ENCODE measurements around the gene LRRC7.
"Not testable (repeated sequence)": the region's sequence is repeated elsewhere in the genome, so short reads cannot be mapped to it uniquely, and the experiment has no call there.

Gene LRRC7

GRCh38 chr1:69911301-69911801 lies 343.6 kb downstream of the LRRC7 start:
- no peak for DNase-seq

- no peak for DNase-seq
These were observed 346.3 kb downstream of the LRRC7 start for GRCh38 chr1:69913977-69914376.

GRCh38 chr1:69914976-69915765 lies 347.4 kb downstream of the LRRC7 start:
- no peak for DNase-seq

GRCh38 chr1:69919129-69919921 lies 351.6 kb downstream of the LRRC7 start:
- no peak for DNase-seq

GRCh38 chr1:69919922-69920273 lies 352.2 kb downstream of the LRRC7 start:
- DNase-seq, result no peak

GRCh38 chr1:69920426-69920825 lies 352.7 kb downstream of the LRRC7 start:
- no peak for DNase-seq

GRCh38 chr1:69921486-69921885 lies 353.8 kb downstream of the LRRC7 start:
- no peak for DNase-seq

- not testable (repeated sequence) for DNase-seq
These were observed 360.5 kb downstream of the LRRC7 start for GRCh38 chr1:69928234-69928633.

- DNase-seq, result no peak
These were observed 361.8 kb downstream of the LRRC7 start for GRCh38 chr1:69929308-69930057.

DNA sequence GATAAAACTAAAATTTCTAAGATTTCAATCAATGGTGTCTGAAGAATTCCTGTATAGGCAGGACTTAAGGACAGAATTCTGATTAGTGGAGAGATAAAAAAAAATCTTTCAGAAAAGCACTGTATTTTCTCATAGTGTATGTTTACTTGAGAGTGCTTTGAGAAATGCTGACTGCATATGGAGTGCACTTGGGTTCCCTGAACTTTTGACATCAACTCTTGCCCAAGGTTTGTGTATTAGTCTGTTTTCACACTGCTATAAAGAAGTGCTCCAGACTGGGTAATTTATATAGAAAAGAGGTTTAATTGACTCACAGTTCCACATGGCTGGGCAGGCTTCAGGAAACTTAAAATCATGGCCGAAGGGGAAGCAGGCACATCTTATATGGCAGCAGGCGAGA lies 362.7 kb downstream of the LRRC7 start:
- DNase-seq, result no peak

DNA sequence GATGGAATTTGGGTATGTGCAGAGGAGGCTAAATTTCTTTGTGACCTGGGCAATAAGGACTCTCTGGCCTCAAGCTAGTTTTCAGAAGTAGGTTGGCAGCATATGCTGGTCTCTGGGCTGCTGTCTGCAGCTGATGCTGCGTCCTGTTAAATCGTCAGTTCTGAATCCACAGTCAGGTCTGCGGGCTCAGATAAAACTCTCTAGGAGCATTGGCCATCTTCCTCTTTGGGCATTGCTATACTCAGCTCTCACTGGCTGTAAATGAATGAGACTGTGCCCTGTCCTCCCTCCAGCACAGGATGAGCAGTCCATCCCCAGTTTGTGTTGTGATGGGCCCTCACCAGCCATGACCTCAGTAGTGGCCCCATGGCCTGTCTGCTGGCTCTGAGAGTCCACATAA lies 365.0 kb downstream of the LRRC7 start:
- no peak for DNase-seq

GRCh38 chr1:69940231-69940630 lies 372.5 kb downstream of the LRRC7 start:
- DNase-seq, result no peak

DNA sequence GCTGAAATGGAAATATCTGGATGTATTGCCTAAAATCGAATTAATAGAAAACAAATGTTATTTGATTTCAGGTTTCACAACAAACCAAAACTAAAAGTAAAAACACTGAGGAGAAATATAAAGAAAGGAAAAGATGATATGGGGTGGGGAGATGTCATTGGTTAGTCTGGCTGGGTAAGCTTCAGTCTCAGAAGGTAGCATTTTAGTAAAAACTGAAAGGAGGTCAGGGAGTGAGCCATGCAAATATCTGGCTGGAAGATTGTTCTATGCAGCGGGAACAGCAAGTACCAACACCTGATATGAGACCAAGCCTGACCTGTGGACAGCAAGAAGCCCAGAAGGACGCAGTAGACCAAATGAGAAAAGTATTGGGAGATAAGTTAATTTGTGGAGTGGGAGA lies 373.1 kb downstream of the LRRC7 start:
- no peak for DNase-seq

GRCh38 chr1:69943030-69943429 lies 375.3 kb downstream of the LRRC7 start:
- DNase-seq, result no peak

DNA sequence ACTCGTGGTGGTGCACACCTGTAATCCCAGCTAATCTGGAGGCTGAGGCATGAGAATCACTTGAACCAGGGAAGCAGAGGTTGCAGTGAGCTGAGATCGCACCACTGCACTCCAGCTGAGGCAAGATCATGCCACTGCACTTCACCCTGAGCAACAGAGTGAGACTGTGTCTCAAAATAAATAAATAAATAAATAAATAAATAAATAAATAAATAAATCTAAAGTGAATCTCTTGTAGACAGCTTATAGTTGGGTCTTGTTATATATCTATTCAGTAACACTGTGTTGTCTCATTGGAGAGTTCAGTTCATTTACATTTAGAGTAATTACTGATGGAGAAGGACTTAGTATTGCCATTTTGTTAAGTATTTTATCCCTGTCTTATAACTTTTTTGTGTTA lies 379.2 kb downstream of the LRRC7 start:
- no peak for DNase-seq

DNA sequence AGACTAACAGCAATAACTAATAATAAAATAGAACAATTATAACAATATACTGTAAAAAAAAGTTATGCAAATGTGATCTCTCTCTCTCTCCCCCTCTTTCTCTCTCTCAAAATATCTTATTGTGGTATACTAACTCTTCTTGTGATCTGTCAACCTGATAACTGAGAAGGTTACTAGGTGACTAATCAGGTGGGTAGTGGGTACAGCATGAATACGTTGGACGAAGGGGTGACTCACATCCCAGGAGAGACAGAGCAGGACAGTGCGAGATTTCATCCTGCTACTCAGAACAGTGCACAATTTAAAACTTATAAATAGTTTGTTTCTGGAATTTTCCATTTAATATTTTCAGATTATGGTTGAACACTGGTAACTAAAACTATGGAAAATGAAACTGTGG lies 380.1 kb downstream of the LRRC7 start:
- no peak for DNase-seq

DNA sequence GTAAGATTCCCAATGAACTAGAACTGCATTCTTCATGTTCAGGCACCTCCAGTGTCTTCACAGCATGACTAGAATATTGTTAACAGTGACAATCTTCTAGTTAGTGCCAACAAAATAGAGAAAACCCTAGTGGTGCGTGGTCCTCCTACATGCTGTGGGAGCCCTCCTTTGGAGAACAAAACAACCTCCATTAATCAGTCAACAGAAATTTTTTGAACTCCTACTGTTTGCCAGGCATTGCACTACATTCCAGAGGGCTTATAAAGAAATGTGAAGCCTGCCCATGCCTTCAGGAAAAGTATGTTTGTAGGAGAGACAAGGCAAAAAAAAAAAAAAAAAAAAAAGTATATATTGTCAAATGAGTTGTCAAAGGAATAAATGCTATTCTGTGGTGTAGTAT lies 385.0 kb downstream of the LRRC7 start:
- no peak for DNase-seq

GRCh38 chr1:69962452-69962851 lies 394.7 kb downstream of the LRRC7 start:
- not testable (repeated sequence) for DNase-seq

DNA sequence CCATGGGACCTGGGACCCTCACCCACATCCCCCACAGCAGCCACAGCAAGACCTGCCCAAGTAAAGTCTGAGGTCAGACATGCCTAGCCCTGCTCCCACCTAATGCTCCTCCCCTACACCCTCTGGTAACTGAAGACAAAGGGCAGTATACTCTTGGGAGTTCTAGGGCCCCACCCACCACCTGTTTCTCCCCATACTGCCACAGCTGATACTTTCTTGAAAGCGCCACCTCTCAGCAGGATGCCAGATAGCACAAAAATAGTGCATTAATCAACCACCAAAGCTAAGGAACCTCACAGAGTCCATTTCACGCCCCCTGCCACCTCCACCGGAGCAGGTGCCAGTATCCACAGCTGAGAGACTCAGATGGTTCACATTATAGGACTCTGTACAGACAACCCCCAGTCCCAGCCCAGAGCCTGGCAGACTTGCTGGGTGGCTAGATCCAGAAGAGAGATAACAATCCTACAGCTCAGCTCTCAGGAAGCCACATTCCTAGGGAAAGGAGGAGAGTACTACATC lies 399.6 kb downstream of the LRRC7 start:
- DNase-seq, result peak; percentile 36

DNA sequence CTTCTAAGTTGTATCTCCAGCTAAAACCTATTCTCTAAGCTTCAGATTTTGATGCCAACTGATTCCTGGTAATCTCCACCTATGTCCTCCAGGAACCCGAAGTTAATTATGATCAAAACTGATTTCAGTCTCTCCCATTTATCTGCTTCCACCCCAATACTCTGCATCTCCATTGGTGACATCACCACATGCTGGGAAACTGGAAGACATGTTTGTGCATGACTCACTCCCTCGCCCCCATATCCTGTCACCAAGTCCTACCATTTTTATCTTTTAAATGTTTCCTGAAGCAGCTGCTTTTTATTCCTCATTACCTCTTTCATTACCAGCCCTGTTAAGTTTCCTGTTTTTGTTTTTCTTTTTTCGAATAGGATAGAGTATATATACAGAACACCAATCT lies 409.2 kb downstream of the LRRC7 start:
- no peak for DNase-seq

GRCh38 chr1:69982992-69983391 lies 415.3 kb downstream of the LRRC7 start:
- no peak for DNase-seq

GRCh38 chr1:69985376-69985775 lies 417.7 kb downstream of the LRRC7 start:
- no peak for DNase-seq

DNA sequence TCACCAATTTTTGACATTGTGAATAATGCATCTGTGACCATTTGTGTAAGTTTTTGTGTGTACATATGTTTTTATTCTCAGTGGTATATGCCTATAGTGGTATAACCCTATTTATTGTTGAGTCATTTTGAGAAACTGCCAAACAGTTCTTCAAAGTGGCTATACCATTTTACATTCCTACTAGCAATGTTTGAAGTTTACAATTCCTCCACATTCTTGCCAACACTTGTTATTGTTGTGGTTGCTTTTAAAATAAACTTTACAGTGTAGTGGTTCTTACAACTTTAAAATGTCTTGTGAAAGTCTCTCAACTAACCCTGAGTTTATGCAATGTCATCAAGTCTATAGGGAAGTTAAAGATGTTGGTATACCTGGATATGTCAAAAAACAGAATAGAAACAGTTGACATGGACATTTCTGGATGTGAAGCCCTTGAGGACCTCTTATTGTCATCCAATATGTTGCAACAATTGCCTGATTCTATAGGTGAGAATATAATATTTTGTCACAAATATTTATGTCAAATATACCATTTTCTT lies 418.2 kb downstream of the LRRC7 start:
- DNase-seq, result no peak

All from NCI-H2171 (cell line).